ENCODE data around the gene KIF24. TPM values are rescaled to one million over a fixed set of nuclear protein-coding genes. Genes with fewer than 3 reads are reported as not detected.

The KIF24 gene, protein sequence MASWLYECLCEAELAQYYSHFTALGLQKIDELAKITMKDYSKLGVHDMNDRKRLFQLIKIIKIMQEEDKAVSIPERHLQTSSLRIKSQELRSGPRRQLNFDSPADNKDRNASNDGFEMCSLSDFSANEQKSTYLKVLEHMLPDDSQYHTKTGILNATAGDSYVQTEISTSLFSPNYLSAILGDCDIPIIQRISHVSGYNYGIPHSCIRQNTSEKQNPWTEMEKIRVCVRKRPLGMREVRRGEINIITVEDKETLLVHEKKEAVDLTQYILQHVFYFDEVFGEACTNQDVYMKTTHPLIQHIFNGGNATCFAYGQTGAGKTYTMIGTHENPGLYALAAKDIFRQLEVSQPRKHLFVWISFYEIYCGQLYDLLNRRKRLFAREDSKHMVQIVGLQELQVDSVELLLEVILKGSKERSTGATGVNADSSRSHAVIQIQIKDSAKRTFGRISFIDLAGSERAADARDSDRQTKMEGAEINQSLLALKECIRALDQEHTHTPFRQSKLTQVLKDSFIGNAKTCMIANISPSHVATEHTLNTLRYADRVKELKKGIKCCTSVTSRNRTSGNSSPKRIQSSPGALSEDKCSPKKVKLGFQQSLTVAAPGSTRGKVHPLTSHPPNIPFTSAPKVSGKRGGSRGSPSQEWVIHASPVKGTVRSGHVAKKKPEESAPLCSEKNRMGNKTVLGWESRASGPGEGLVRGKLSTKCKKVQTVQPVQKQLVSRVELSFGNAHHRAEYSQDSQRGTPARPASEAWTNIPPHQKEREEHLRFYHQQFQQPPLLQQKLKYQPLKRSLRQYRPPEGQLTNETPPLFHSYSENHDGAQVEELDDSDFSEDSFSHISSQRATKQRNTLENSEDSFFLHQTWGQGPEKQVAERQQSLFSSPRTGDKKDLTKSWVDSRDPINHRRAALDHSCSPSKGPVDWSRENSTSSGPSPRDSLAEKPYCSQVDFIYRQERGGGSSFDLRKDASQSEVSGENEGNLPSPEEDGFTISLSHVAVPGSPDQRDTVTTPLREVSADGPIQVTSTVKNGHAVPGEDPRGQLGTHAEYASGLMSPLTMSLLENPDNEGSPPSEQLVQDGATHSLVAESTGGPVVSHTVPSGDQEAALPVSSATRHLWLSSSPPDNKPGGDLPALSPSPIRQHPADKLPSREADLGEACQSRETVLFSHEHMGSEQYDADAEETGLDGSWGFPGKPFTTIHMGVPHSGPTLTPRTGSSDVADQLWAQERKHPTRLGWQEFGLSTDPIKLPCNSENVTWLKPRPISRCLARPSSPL (N-terminal part only)
- 3.5 and 9.6 TPM in 2 replicates for total RNA-seq (ENCODE audit: low replicate concordance)
- long read RNA-seq, partial matches to known transcripts: 1 of 2 reads
- long read RNA-seq, other reads (novel, unspliced or antisense): 1 of 2 reads

DNA sequence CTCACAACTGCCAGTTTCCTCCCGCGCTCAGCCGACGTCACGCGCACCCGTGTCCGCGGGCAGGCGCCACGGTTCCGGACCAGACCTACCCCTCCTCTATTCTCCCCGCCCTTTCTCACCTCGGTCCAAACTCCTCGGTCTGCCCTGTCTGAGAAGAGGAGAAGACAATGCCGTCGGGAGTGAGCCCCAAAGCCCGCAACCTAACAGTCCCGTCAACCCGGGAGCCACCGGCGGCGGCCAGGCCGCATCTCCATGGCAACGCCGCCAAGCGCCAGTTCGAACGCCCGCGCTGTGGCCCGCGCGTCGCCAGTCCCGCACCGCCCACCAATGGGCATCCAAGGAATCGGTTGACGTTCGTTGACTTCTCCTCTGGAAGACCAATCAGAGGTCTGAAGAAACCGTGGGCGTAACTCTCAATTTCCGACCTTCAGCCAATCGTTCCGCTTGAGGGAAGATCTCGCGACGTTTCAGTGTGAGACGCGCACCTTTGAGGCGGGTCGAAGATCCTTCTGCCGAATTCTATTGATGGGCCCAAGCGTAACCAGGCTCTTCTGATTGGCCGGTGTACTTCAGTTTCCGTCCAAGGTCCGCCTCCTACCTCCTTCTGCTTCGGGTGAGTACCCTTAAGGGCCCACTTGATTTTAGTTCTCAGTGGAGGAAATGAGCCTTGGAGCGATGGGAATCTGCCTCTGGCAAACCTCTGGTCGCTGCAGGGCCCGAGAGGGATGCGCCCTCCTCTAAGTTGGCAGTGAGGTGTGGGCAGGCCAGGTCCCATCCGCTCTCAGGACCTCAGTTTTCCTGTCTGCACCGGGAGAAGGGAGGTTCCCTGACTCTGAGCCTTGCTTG lies at the start of gene KIF24, which contains the start of gene NUDT2:
TSS of gene KIF24 (minus strand) at position 282 of the 846 bp plus-strand sequence. CDS start 17,922 bp downstream, outside the sequence.
TSS of gene NUDT2 (plus strand) at position 583 of the 846 bp plus-strand sequence. CDS start 9,471 bp downstream, outside the sequence.
- Mint-ChIP-seq H3K4me3 (peak within 1 kb of the TSS; percentile 98), H3K9me3 (no peaks in the 10 kb centered on the region), H3K27ac (peak within 1 kb of the TSS; percentile 96), H3K27me3 (no peaks in the 10 kb centered on the region), H3K36me3 (no peaks in the 10 kb centered on the region), H3K4me1 (ENCODE audit: unreplicated experiment) (peaks cover 27% of the 10 kb centered on the region)
- TF ChIP-seq CTCF (conservative IDR thresholded peaks at IDR 0.05): no peak
- peak; percentile 96 for DNase-seq (ENCODE audit: extremely low spot score, unreplicated experiment)

DNA sequence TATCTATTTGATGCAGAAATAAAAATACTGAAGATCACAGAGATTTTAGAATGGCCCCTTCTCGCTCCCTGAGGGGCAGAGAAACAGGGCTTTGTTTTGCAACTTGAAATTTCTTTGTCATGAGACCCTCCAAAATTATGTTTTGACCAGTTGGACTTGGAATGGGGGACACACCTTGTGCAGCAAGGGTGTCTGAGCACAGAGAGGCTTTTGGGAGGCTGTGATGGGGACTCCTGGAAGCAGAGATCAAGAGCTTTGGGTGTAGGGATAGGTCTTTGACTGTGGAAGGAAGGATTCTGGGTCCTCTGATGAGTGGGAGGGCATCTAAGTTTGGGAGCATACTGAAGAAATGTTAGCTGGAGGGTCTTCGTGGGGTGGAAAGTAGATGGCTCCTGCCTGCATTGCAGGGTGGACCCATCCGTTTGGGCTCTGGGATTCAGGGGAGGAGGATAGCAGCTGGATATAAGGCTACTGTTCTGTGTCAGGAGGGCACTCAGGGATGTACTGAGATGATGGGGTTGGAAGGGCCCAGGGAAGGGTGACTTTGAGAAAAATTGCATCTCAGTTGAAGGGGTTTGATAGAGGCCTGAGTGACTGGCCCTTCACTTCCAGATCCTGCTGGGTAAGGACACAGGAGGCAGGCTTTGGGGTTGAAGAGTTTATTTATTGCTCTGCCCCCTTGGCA lies 49.5 kb upstream of the KIF24 start:
- Mint-ChIP-seq H3K27ac (no peak overlapping the region), H3K27me3 (peaks cover 54% of the 10 kb centered on the region), H3K4me3 (peak overlapping the region; percentile 78), H3K36me3 (peaks cover 7% of the 10 kb centered on the region), H3K4me1 (ENCODE audit: unreplicated experiment) (peaks cover 17% of the 10 kb centered on the region), H3K9me3 (no peaks in the 10 kb centered on the region)
- peak; percentile 29 for DNase-seq (ENCODE audit: extremely low spot score, unreplicated experiment)
- TF ChIP-seq CTCF (conservative IDR thresholded peaks at IDR 0.05): no peak

GRCh38 chr9:34377404-34377746 lies 48.3 kb upstream of the KIF24 start:
- H3K27me3 Mint-ChIP-seq: peaks cover 43% of the 10 kb centered on the region
- no peak for DNase-seq (ENCODE audit: extremely low spot score, unreplicated experiment)
- TF ChIP-seq CTCF (conservative IDR thresholded peaks at IDR 0.05): no peak
- peak overlapping the region; percentile 91 for H3K4me3 Mint-ChIP-seq
- H3K9me3 Mint-ChIP-seq: no peaks in the 10 kb centered on the region
- peak overlapping the region; percentile 67 for H3K27ac Mint-ChIP-seq
- peaks cover 7% of the 10 kb centered on the region for H3K36me3 Mint-ChIP-seq
- H3K4me1 Mint-ChIP-seq (ENCODE audit: unreplicated experiment): peaks cover 17% of the 10 kb centered on the region

GRCh38 chr9:34376596-34377403 lies 47.7 kb upstream of the KIF24 start, which contains the start of gene MYORG:
Gene MYORG, minus strand, starts transcription at chr9:34376898. Its CDS starts 3,955 bp downstream, at chr9:34372943.
- Mint-ChIP-seq H3K4me3 (peak within 1 kb of the TSS; percentile 91), H3K4me1 (ENCODE audit: unreplicated experiment) (peaks cover 17% of the 10 kb centered on the region), H3K9me3 (no peaks in the 10 kb centered on the region), H3K27me3 (peaks cover 37% of the 10 kb centered on the region), H3K36me3 (peaks cover 7% of the 10 kb centered on the region), H3K27ac (peak within 1 kb of the TSS; percentile 90)
- DNase-seq (ENCODE audit: extremely low spot score, unreplicated experiment): peak; percentile 92
- no peak for TF ChIP-seq CTCF (conservative IDR thresholded peaks at IDR 0.05)

Data from type B pancreatic cell (in vitro differentiated cells).